Measurements from ENCODE around the gene KLHL29.

The KLHL29 gene

DNA sequence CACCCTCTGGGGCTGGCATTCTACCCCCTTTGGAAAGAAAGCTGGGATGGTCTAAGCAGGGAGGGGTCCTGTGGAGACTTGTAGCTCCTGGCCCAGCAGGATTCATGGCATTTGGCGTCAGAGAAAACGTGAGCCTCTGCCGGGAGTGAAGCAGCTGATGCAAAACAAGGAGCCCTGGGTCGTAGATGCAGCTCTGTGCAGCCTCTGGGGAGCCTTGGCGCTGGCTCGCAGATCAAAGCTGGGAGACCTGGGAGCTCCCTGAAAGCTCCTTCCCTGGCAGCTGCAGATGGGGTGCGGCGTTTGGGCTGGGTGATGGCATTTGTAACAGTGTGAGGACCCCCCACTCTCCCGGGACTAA lies 148.3 kb downstream of the KLHL29 start:
- H3K4me1 ChIP-seq (ENCODE audit: insufficient read depth, low read length) = peaks cover 30% of the 10 kb centered on the region
- peak overlapping the region in 1 of 2 experiments; percentile 48; a peak in 2 of 4 replicates for H3K4me3 ChIP-seq (ENCODE audit: low read depth in 1 of 2, low read length in 2 of 2)

DNA sequence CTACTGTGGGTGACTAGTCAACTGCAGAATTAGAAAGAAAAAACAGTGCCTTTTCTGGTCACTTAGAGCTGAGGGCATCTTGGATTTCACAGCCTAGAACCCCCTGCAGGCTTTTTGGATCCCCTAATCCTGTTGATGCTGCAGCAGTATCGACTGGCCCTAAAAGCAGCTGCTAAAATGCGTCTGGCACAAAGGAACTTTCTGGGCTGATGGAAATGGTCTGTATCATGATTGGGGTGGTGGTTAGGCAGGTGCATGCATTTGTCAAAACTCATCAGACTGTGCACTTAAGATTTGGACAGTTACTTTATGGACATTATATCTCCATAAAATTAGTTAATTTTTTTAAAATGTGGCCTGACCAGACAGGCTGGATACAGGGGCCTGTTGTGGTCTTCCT lies 149.8 kb downstream of the KLHL29 start:
- Histone ChIP-seq H4K20me1 (ENCODE audit: insufficient read depth, low read length) (peaks cover 50% of the 10 kb centered on the region), H3K4me1 (ENCODE audit: insufficient read depth, low read length) (peaks cover 30% of the 10 kb centered on the region), H3K36me3 (ENCODE audit: insufficient read depth, low read length) (no peaks in the 10 kb centered on the region), H3K4me2 (ENCODE audit: insufficient read depth, low read length) (no peak overlapping the region), H3K79me2 (ENCODE audit: insufficient read depth, low read length) (no peaks in the 10 kb centered on the region), H3K9me3 (ENCODE audit: insufficient read depth, low read length, severe bottlenecking) (no peaks in the 10 kb centered on the region), H3K9ac (ENCODE audit: low read depth, low read length) (no peak overlapping the region), H3K27ac (ENCODE audit: low read length) (no peak overlapping the region), H2AFZ (ENCODE audit: low read depth, low read length) (no peak overlapping the region), H3K27me3 (ENCODE audit: insufficient read depth, low read length, poor library complexity) (peaks cover 10% of the 10 kb centered on the region), H3K4me3 (ENCODE audit: low read depth in 1 of 2, low read length in 2 of 2) (no peak overlapping the region)
- TF ChIP-seq, protein P1, sequence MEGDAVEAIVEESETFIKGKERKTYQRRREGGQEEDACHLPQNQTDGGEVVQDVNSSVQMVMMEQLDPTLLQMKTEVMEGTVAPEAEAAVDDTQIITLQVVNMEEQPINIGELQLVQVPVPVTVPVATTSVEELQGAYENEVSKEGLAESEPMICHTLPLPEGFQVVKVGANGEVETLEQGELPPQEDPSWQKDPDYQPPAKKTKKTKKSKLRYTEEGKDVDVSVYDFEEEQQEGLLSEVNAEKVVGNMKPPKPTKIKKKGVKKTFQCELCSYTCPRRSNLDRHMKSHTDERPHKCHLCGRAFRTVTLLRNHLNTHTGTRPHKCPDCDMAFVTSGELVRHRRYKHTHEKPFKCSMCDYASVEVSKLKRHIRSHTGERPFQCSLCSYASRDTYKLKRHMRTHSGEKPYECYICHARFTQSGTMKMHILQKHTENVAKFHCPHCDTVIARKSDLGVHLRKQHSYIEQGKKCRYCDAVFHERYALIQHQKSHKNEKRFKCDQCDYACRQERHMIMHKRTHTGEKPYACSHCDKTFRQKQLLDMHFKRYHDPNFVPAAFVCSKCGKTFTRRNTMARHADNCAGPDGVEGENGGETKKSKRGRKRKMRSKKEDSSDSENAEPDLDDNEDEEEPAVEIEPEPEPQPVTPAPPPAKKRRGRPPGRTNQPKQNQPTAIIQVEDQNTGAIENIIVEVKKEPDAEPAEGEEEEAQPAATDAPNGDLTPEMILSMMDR (IDR thresholded peaks at IDR 0.05; ENCODE audit: borderline replicate concordance, extremely low read depth, low read length, poor library complexity, severe bottlenecking) = no peak
- no peak for TF ChIP-seq EZH2 (IDR thresholded peaks at IDR 0.05; ENCODE audit: borderline replicate concordance, low read depth, low read length, severe bottlenecking)
- no peak for ATAC-seq (ENCODE audit: insufficient read depth, low read depth)
- DNase-seq = no peak

More for the DNA sequence above, 148.3 kb downstream of the KLHL29 start:
- no peak overlapping the region; the same call in 1 of the 2 replicates for H3K9ac ChIP-seq (ENCODE audit: low read depth, low read length)
- no peak for TF ChIP-seq EZH2 (IDR thresholded peaks at IDR 0.05; ENCODE audit: borderline replicate concordance, low read depth, low read length, severe bottlenecking)
- TF ChIP-seq, protein P1 (IDR thresholded peaks at IDR 0.05; ENCODE audit: borderline replicate concordance, extremely low read depth, low read length, poor library complexity, severe bottlenecking) = no peak
- H3K9me3 ChIP-seq (ENCODE audit: insufficient read depth, low read length, severe bottlenecking) = no peaks in the 10 kb centered on the region
- no peak overlapping the region for H3K27ac ChIP-seq (ENCODE audit: low read length)
- DNase-seq (peak; percentile 30), ATAC-seq (ENCODE audit: insufficient read depth, low read depth) (no peak)
- peaks cover 9% of the 10 kb centered on the region for H3K27me3 ChIP-seq (ENCODE audit: insufficient read depth, low read length, poor library complexity)
- no peaks in the 10 kb centered on the region for H3K36me3 ChIP-seq (ENCODE audit: insufficient read depth, low read length)
- no peak overlapping the region for H2AFZ ChIP-seq (ENCODE audit: low read depth, low read length)
- H3K79me2 ChIP-seq (ENCODE audit: insufficient read depth, low read length) = no peaks in the 10 kb centered on the region
- H3K4me2 ChIP-seq (ENCODE audit: insufficient read depth, low read length) = peak overlapping the region; percentile 76
- peaks cover 54% of the 10 kb centered on the region for H4K20me1 ChIP-seq (ENCODE audit: insufficient read depth, low read length)

GRCh38 chr2:23536326-23536725 lies 151.3 kb downstream of the KLHL29 start:
- Histone ChIP-seq H3K79me2 (ENCODE audit: insufficient read depth, low read length) (no peaks in the 10 kb centered on the region), H3K27ac (ENCODE audit: low read length) (no peak overlapping the region), H3K4me3 (ENCODE audit: low read depth in 1 of 2, low read length in 2 of 2) (no peak overlapping the region), H4K20me1 (ENCODE audit: insufficient read depth, low read length) (peaks cover 47% of the 10 kb centered on the region), H3K4me2 (ENCODE audit: insufficient read depth, low read length) (no peak overlapping the region), H3K9me3 (ENCODE audit: insufficient read depth, low read length, severe bottlenecking) (no peaks in the 10 kb centered on the region), H3K4me1 (ENCODE audit: insufficient read depth, low read length) (peaks cover 24% of the 10 kb centered on the region), H3K27me3 (ENCODE audit: insufficient read depth, low read length, poor library complexity) (peaks cover 11% of the 10 kb centered on the region), H3K36me3 (ENCODE audit: insufficient read depth, low read length) (no peaks in the 10 kb centered on the region), H3K9ac (ENCODE audit: low read depth, low read length) (no peak overlapping the region), H2AFZ (ENCODE audit: low read depth, low read length) (no peak overlapping the region)
- DNase-seq = no peak
- ATAC-seq (ENCODE audit: insufficient read depth, low read depth) = no peak
- TF ChIP-seq, protein P1 (IDR thresholded peaks at IDR 0.05; ENCODE audit: borderline replicate concordance, extremely low read depth, low read length, poor library complexity, severe bottlenecking) = no peak
- TF ChIP-seq EZH2 (IDR thresholded peaks at IDR 0.05; ENCODE audit: borderline replicate concordance, low read depth, low read length, severe bottlenecking) = no peak

- Histone ChIP-seq H2AFZ (ENCODE audit: low read depth, low read length) (no peak overlapping the region), H3K4me1 (ENCODE audit: insufficient read depth, low read length) (peaks cover 7% of the 10 kb centered on the region), H3K4me2 (ENCODE audit: insufficient read depth, low read length) (no peak overlapping the region), H3K27me3 (ENCODE audit: insufficient read depth, low read length, poor library complexity) (peaks cover 12% of the 10 kb centered on the region), H3K36me3 (ENCODE audit: insufficient read depth, low read length) (no peaks in the 10 kb centered on the region), H3K9me3 (ENCODE audit: insufficient read depth, low read length, severe bottlenecking) (no peaks in the 10 kb centered on the region), H3K4me3 (ENCODE audit: low read depth in 1 of 2, low read length in 2 of 2) (no peak overlapping the region), H3K9ac (ENCODE audit: low read depth, low read length) (no peak overlapping the region), H3K27ac (ENCODE audit: low read length) (no peak overlapping the region), H4K20me1 (ENCODE audit: insufficient read depth, low read length) (peaks cover 44% of the 10 kb centered on the region), H3K79me2 (ENCODE audit: insufficient read depth, low read length) (no peaks in the 10 kb centered on the region)
- DNase-seq (no peak), ATAC-seq (ENCODE audit: insufficient read depth, low read depth) (no peak)
- no peak for TF ChIP-seq EZH2 (IDR thresholded peaks at IDR 0.05; ENCODE audit: borderline replicate concordance, low read depth, low read length, severe bottlenecking)
- TF ChIP-seq, protein P1 (IDR thresholded peaks at IDR 0.05; ENCODE audit: borderline replicate concordance, extremely low read depth, low read length, poor library complexity, severe bottlenecking) = no peak
Observed at GRCh38 chr2:23537991-23538390, 153.0 kb downstream of the KLHL29 start.

Measured in DND-41 (cell line).